GM12878 (cell line): ENCODE measurements around the gene KCTD12. TPM values are rescaled to one million over a fixed set of nuclear protein-coding genes. Genes with fewer than 3 reads are reported as not detected.

ENCODE experiments used
- ATAC-seq: fragments of 200-7000 bp; cut with Tn5 transposase; 3 replicates; pipeline ENCODE4 v1.9.1; 2020; ENCODE audit warnings: mild to moderate bottlenecking, moderate library complexity
- BruUV-seq: library from RNA; stranded (reverse); fragments of 400-500 nt; replicated peaks from 2 replicates; lab custom pipeline; 2021; lab: Mats Ljungman, UMichigan
- CTCF ChIA-PET: fragments of 300-600 bp; sonication (Branson Sonifier 250); formaldehyde crosslinking; extraction: SDS; loops from one replicate; lab custom pipeline; 2021; ENCODE audit warnings: inconsistent platforms; lab: Yijun Ruan, JAX
- POLR2A ChIA-PET: fragments of 350-600 bp; formaldehyde crosslinking; extraction: SDS; loops from one replicate; lab custom pipeline; 2021; ENCODE audit warnings: inconsistent platforms; lab: Charles Lee
- RAD21 ChIA-PET: fragments of 300-600 bp; sonication (Branson Sonifier 250); formaldehyde crosslinking; loops from one replicate; lab custom pipeline; 2023; ENCODE audit warnings: antibody characterized with exemption; ENCODE audit not compliant: unreplicated experiment; lab: Charles Lee
- SMC1A ChIA-PET: fragments of 300-600 bp; sonication (Branson Sonifier 250); formaldehyde crosslinking; loops from one replicate; lab custom pipeline; 2023; ENCODE audit not compliant: unreplicated experiment, uncharacterized antibody; lab: Charles Lee
- DNase-seq: peaks from one replicate; pipeline ENCODE4 v3.0.0-alpha.2; 2011; ENCODE audit warnings: low read depth, low spot score
- FAIRE-seq: peaks from 3 replicates; lab custom pipeline; 2011; peaks lifted over from hg19 to GRCh38; lab: Jason Lieb, UNC
- H2AFZ ChIP-seq: 2 replicates; pipeline ENCODE4 v1.6.0; 2011; ENCODE audit warnings: low read depth, low read length, control low read depth; ENCODE audit not compliant: control insufficient read depth
- H3K27ac ChIP-seq: 2 replicates; pipeline ENCODE4 v1.5.1; 2011; ENCODE audit warnings: control low read depth; ENCODE audit not compliant: control insufficient read depth, insufficient read depth
- H3K27me3 ChIP-seq, 2 experiments: replicated peaks in 1 of 2; 2 replicates each; pipeline versions ENCODE4 v1.6.0 to v1.6.1; 2011; ENCODE audit warnings: low read length in 1 of 2; ENCODE audit not compliant: control insufficient read depth in 2 of 2, insufficient read depth in 2 of 2
- H3K36me3 ChIP-seq, 2 experiments: 2 replicates each; pipeline ENCODE4 v1.5.1; 2011; ENCODE audit warnings: low read length in 1 of 2; ENCODE audit not compliant: control insufficient read depth in 2 of 2, insufficient read depth in 2 of 2
- H3K4me1 ChIP-seq: 2 replicates; pipeline ENCODE4 v1.6.1; 2011; ENCODE audit warnings: mild to moderate bottlenecking, low read length, moderate library complexity, mixed read lengths; ENCODE audit not compliant: control insufficient read depth, insufficient read depth
- H3K4me2 ChIP-seq: 2 replicates; pipeline ENCODE4 v1.6.0; 2011; ENCODE audit warnings: control low read depth; ENCODE audit not compliant: control insufficient read depth, insufficient read depth
- H3K4me3 ChIP-seq: fragments of 200-600 bp; sonication (generic); 2 replicates; pipeline ENCODE4 v1.5.1; 2016
- H3K79me2 ChIP-seq: 2 replicates; pipeline ENCODE4 v1.6.0; 2011; ENCODE audit warnings: low read length; ENCODE audit not compliant: control insufficient read depth, insufficient read depth
- H3K9ac ChIP-seq: 2 replicates; pipeline ENCODE4 v1.8.0; 2011; ENCODE audit warnings: low read length, control low read depth, mixed read lengths; ENCODE audit not compliant: control insufficient read depth, insufficient read depth
- H3K9me3 ChIP-seq: replicated peaks from 3 replicates; pipeline ENCODE4 v1.5.1; 2011; ENCODE audit warnings: mild to moderate bottlenecking, low read length; ENCODE audit not compliant: control insufficient read depth, insufficient read depth
- H4K20me1 ChIP-seq: 2 replicates; pipeline ENCODE4 v1.6.0; 2011; ENCODE audit not compliant: control insufficient read depth, insufficient read depth
- MEF2A ChIP-seq: IDR thresholded peaks from 2 replicates; pipeline ENCODE4 v1.6.1; 2011; ENCODE audit warnings: low read depth, mild to moderate bottlenecking, low read length, moderate library complexity; ENCODE audit not compliant: insufficient read depth
- POLR2AphosphoS2 ChIP-seq: IDR thresholded peaks from 2 replicates; pipeline ENCODE4 v1.6.1; 2011; ENCODE audit warnings: low read depth, mild to moderate bottlenecking, low read length, improper control_type of control experiment, moderate library complexity
- STAT3 ChIP-seq: IDR thresholded peaks from 2 replicates; pipeline ENCODE4 v1.6.1; 2011; ENCODE audit warnings: low read depth, low read length, improper control_type of control experiment
- TBL1XR1 ChIP-seq: IDR thresholded peaks from 2 replicates; pipeline ENCODE4 v1.6.1; 2012; ENCODE audit warnings: low read depth, low read length, improper control_type of control experiment
- ZNF207 ChIP-seq: fragments of 450-650 bp; IDR thresholded peaks from 2 replicates; pipeline ENCODE4 v1.6.1; 2014; ENCODE audit warnings: antibody characterized with exemption, mild to moderate bottlenecking, borderline replicate concordance
- WGBS: methylation state at CpG from one replicate; pipeline ENCODE4 v1.1.6; 2016; ENCODE audit warnings: low lambda C conversion rate; ENCODE audit not compliant: insufficient replicate concordance, insufficient coverage; ENCODE audit errors: missing lambda C conversion rate; 5-methylcytosine and 5-hydroxymethylcytosine counted together
- in situ Hi-C: fragments of 300-500 bp; cut with MboI; formaldehyde crosslinking; loops from 9 replicates; pipeline ENCODE4 v1.14.3; 2018; ENCODE audit warnings: mixed read lengths
- intact Hi-C: fragments of 100-400 bp; cut with micrococcal nuclease; formaldehyde crosslinking; loops from one replicate; pipeline ENCODE4 v1.14.2; 2022; ENCODE audit not compliant: unreplicated experiment
- polyA plus RNA-seq, 11 experiments: library from polyadenylated mRNA; depleted of rRNA in 4 of 11; unstranded in 6 of 11; stranded (reverse) in 5 of 11; fragments of >200 nt; fragmentation: Nextera tagmentation in 4 of 11; fragmentation: Illumina TruSeq in 1 of 11; extraction: Ambion mirVana in 4 of 11; extraction: Trizol in 1 of 11; gene quantifications; 1 replicate in 1 of 11; 2 replicates in 10 of 11; pipeline versions ENCODE4 v1.2.1 to v1.2.3, GENCODE V29; 2011 to 2016; ENCODE audit warnings: inconsistent platforms in 2 of 11, missing spikeins in 2 of 11, low read depth in 1 of 11
- total RNA-seq, 4 experiments: library from RNA; depleted of rRNA in 3 of 4; stranded (reverse); fragments of >200 nt in 3 of 4; fragmentation: Illumina TruSeq in 1 of 4; extraction: Trizol in 1 of 4; gene quantifications; 2 replicates each; pipeline versions ENCODE4 v1.2.1 to v1.2.3, GENCODE V29; 2013 to 2021

The KCTD12 gene
- total and polyA plus RNA-seq, 10 of the 15 experiments (the other 5 are each of a cell fraction or from before 2014, with no cell fraction given): 0.24 to 2.9 (median 0.92) TPM

GRCh38 chr13:76927955-76928354 lies 41.8 kb upstream of the KCTD12 start:
- SMC1A ChIA-PET: interaction anchor here (0.6 to 2.3 kb wide), 3 partner anchors 10 to 442 kb away, joined by 3 to 5 read pairs (median 4); no protein-coding TSS in a partner anchor
- Histone ChIP-seq H3K27me3 (no peaks in the 10 kb centered on the region; a peak in 1 of 4 replicates), H3K4me2 (no peak overlapping the region), H3K4me1 (no peaks in the 10 kb centered on the region), H2AFZ (no peak overlapping the region), H3K79me2 (no peaks in the 10 kb centered on the region), H4K20me1 (no peaks in the 10 kb centered on the region), H3K4me3 (no peak overlapping the region), H3K9ac (no peak overlapping the region), H3K9me3 (no peaks in the 10 kb centered on the region), H3K36me3 (no peaks in the 10 kb centered on the region), H3K27ac (no peak overlapping the region)
- RAD21 ChIA-PET: interaction anchor here (1.4 kb wide), 1 partner anchor 10 kb away, joined by 5 read pairs; no protein-coding TSS in a partner anchor
- POLR2A ChIA-PET: no interaction called here
- ATAC-seq (no peak), DNase-seq (no peak), FAIRE-seq (no peak)
- CTCF ChIA-PET: interaction anchor here (0.6 kb wide), 1 partner anchor 441 kb away, joined by 3 read pairs; no protein-coding TSS in a partner anchor
- WGBS: 45% methylated on average over 5 of the region's 5 CpGs
- BruUV-seq: no TSS peak
- TF ChIP-seq MEF2A (no peak), ZNF207 (no peak)
- in situ Hi-C loops: no loop called here
- intact Hi-C loops: no loop called here

- Histone ChIP-seq H2AFZ (no peak overlapping the region), H3K27ac (no peak overlapping the region), H3K4me1 (no peaks in the 10 kb centered on the region), H3K79me2 (no peaks in the 10 kb centered on the region), H3K9me3 (no peaks in the 10 kb centered on the region), H3K4me3 (no peak overlapping the region), H3K36me3 (no peaks in the 10 kb centered on the region), H4K20me1 (no peaks in the 10 kb centered on the region), H3K4me2 (no peak overlapping the region), H3K27me3 (no peaks in the 10 kb centered on the region; a peak in 1 of 4 replicates), H3K9ac (no peak overlapping the region)
- ChIA-PET CTCF (no interaction called here), SMC1A (interaction anchor here (1.4 kb wide), 1 partner anchor 7 kb away, joined by 3 read pairs; no protein-coding TSS in a partner anchor), RAD21 (no interaction called here), POLR2A (no interaction called here)
- TF ChIP-seq POLR2AphosphoS2 (no peak), STAT3 (no peak), TBL1XR1 (no peak)
- in situ Hi-C loops: no loop called here
- intact Hi-C loops: no loop called here
- ATAC-seq: no peak
- no TSS peak for BruUV-seq
- FAIRE-seq: no peak
- no peak for DNase-seq
- WGBS: 38% methylated on average over 1 of the region's 1 CpG
Observed at GRCh38 chr13:76925115-76925514, 38.9 kb upstream of the KCTD12 start.
